IMR-90 (cell line): ENCODE results near the gene GPAM. TPM values are rescaled to one million over a fixed set of nuclear protein-coding genes. Genes with fewer than 3 reads are reported as not detected.

Source experiments
- BHLHE40 ChIP-seq: fragments of 150-350 bp; IDR thresholded peaks from 2 replicates; pipeline ENCODE4 v1.6.1; 2016; ENCODE audit warnings: mild to moderate bottlenecking, low read depth, low read length
- CHD1 ChIP-seq: IDR thresholded peaks from 2 replicates; pipeline ENCODE4 v1.6.1; 2012; ENCODE audit warnings: low read depth, low read length, improper control_type of control experiment
- MAZ ChIP-seq: IDR thresholded peaks from 2 replicates; pipeline ENCODE4 v1.6.1; 2012; ENCODE audit warnings: low read depth, mild to moderate bottlenecking, low read length, improper control_type of control experiment, moderate library complexity, borderline replicate concordance
- MXI1 ChIP-seq: IDR thresholded peaks from 2 replicates; pipeline ENCODE4 v1.6.1; 2012; ENCODE audit warnings: low read depth, mild to moderate bottlenecking, low read length, moderate library complexity, borderline replicate concordance
- NFE2L2 ChIP-seq: fragments of 150-350 bp; IDR thresholded peaks from 2 replicates; pipeline ENCODE4 v1.6.1; 2016; ENCODE audit warnings: low read depth, mild to moderate bottlenecking, low read length
- RAD21 ChIP-seq: IDR thresholded peaks from 2 replicates; pipeline ENCODE4 v1.6.1; 2012; ENCODE audit warnings: low read length, improper control_type of control experiment
- RFX5 ChIP-seq: IDR thresholded peaks from 2 replicates; pipeline ENCODE4 v1.8.0; 2012; ENCODE audit warnings: low read depth, mild to moderate bottlenecking, low read length, moderate library complexity
- polyA plus RNA-seq, 3 experiments: library from polyadenylated mRNA; depleted of rRNA; stranded (reverse); fragments of >200 nt; gene quantifications; 2 replicates each; pipeline ENCODE4 v1.2.3, GENCODE V29; 2012; ENCODE audit warnings: low replicate concordance in 1 of 3
- total RNA-seq: library from RNA; depleted of rRNA; stranded (reverse); fragments of >200 nt; gene quantifications from 2 replicates; pipeline ENCODE4 v1.2.3, GENCODE V29; 2012
- TF ChIP-seq, protein P1 (sequence below): fragments of 150-350 bp; IDR thresholded peaks from 2 replicates; pipeline ENCODE4 v1.6.1; 2017; ENCODE audit warnings: mild to moderate bottlenecking, antibody characterized with exemption, low read length, low read depth

GPAM gene
- total and polyA plus RNA-seq, 2 of the 4 experiments (the other 2 are of a cell fraction): 3.5 to 11.5 TPM

DNA sequence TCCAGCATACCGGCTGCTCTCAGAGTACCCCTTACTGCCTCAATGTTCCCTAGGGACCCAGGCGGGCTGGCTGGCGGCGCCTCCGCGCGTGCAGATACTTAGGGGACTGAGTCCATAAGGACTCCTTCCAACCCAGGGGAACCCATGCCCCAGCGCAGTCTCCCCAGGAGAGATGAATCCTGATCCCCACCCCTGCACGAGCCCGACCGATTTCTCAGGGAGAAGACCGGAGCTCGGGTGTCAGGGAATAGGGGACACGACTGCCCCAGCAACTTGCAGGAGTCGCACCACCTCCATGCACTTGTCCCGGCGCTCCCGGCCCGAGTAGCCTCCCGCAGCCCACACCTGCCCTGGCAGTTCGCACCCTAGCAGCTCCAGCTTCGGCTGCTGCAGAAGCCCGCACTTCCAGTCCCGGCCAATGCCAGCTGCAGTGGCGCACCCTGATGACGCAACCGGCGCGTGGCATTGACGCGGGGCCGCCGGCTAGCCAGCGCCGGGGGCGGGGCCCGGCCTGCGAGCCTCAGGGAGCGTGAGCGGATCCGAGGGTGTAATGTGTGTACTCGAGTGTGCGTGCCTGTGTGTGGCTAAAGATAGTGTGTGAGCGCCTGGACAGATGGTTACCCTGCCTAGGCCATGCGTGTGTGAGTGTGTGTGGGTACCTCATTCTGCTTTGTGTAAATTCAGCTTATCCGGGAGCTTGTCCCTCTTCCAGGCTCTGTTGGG is at the start of gene GPAM (continued):
- no peak for TF ChIP-seq RFX5
- TF ChIP-seq NFE2L2: 0 out of 2 replicates have a peak, but pooled peaks have one; percentile 3
- TF ChIP-seq, protein P1, sequence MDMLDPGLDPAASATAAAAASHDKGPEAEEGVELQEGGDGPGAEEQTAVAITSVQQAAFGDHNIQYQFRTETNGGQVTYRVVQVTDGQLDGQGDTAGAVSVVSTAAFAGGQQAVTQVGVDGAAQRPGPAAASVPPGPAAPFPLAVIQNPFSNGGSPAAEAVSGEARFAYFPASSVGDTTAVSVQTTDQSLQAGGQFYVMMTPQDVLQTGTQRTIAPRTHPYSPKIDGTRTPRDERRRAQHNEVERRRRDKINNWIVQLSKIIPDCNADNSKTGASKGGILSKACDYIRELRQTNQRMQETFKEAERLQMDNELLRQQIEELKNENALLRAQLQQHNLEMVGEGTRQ: peak; percentile 49
- peak; percentile 48; the same call in 1 of the 2 replicates for TF ChIP-seq BHLHE40
- 0 out of 2 replicates have a peak, but pooled peaks have one; percentile 12 for TF ChIP-seq RAD21
- peak; percentile 87; the same call in 1 of the 2 replicates for TF ChIP-seq MAZ
- no peak for TF ChIP-seq CHD1
- TF ChIP-seq MXI1: peak; percentile 93
